H1 (cell line): ENCODE measurements around the gene KRT4. TPM values are rescaled to one million over a fixed set of nuclear protein-coding genes. Genes with fewer than 3 reads are reported as not detected.

ENCODE experiments used
- CTCF ChIA-PET: fragments of 300-600 bp; sonication (Branson Sonifier 250); formaldehyde crosslinking; loops from one replicate; lab custom pipeline; 2021; ENCODE audit not compliant: partially characterized antibody; lab: Charles Lee
- POLR2A ChIA-PET: fragments of 300-600 bp; sonication (Branson Sonifier 250); formaldehyde crosslinking; loops from one replicate; lab custom pipeline; 2021; ENCODE audit warnings: inconsistent platforms; ENCODE audit not compliant: partially characterized antibody; lab: Charles Lee
- DNase-seq, 2 experiments: peaks; one replicate each; pipeline versions ENCODE4 v3.0.0 to v3.0.0-alpha.2; 2010 to 2022; ENCODE audit warnings: low spot score in 2 of 2, low read depth in 1 of 2, mixed read lengths in 1 of 2
- FAIRE-seq: peaks from 2 replicates; lab custom pipeline; 2011; peaks lifted over from hg19 to GRCh38; lab: Jason Lieb, UNC
- H2AFZ ChIP-seq: 2 replicates; pipeline ENCODE4 v1.8.1; 2012; ENCODE audit warnings: low read length, inconsistent platforms
- H2AK5ac ChIP-seq: 2 replicates; pipeline ENCODE4 v1.6.1; 2013; ENCODE audit warnings: low read depth, low read length
- H2BK120ac ChIP-seq: replicated peaks from 2 replicates; pipeline ENCODE3; 2013; ENCODE audit warnings: low read depth, low read length, inconsistent platforms
- H2BK12ac ChIP-seq: 2 replicates; pipeline ENCODE4 v1.6.1; 2013; ENCODE audit warnings: low read depth, low read length
- H2BK15ac ChIP-seq: 2 replicates; pipeline ENCODE4 v1.6.1; 2013; ENCODE audit warnings: low read length
- H2BK20ac ChIP-seq: 2 replicates; pipeline ENCODE4 v1.6.1; 2013; ENCODE audit warnings: low read length
- H2BK5ac ChIP-seq: 2 replicates; pipeline ENCODE4 v1.6.1; 2013; ENCODE audit warnings: low read depth, low read length
- H3K14ac ChIP-seq: 2 replicates; pipeline ENCODE4 v1.6.1; 2013; ENCODE audit warnings: inconsistent platforms; ENCODE audit not compliant: insufficient read length
- H3K18ac ChIP-seq: 2 replicates; pipeline ENCODE4 v1.6.1; 2013; ENCODE audit warnings: low read length; ENCODE audit errors: extremely low read depth
- H3K23ac ChIP-seq: 2 replicates; pipeline ENCODE4 v1.6.1; 2013; ENCODE audit warnings: inconsistent platforms; ENCODE audit not compliant: insufficient read length
- H3K23me2 ChIP-seq: 2 replicates; pipeline ENCODE4 v1.6.1; 2013; ENCODE audit warnings: low read depth, low read length
- H3K27ac ChIP-seq: 2 replicates; pipeline ENCODE4 v1.6.1; 2011; ENCODE audit warnings: low read depth, low read length, inconsistent platforms
- H3K27me3 ChIP-seq, 4 experiments: replicated peaks in 1 of 4; 1 replicate in 1 of 4; 2 replicates in 3 of 4; pipeline versions ENCODE4 v1.6.1 to v1.8.1; 2011 to 2013; ENCODE audit warnings: low read length in 3 of 4, mild to moderate bottlenecking in 3 of 4, inconsistent platforms in 2 of 4, mixed read lengths in 2 of 4, moderate library complexity in 1 of 4; ENCODE audit not compliant: control insufficient read depth in 3 of 4, insufficient read depth in 3 of 4; ENCODE audit errors: extremely low read depth in 1 of 4
- H3K36me3 ChIP-seq, 4 experiments: 2 replicates each; pipeline versions ENCODE4 v1.6.1 to v1.8.1; 2011 to 2013; ENCODE audit warnings: mild to moderate bottlenecking in 4 of 4, low read length in 3 of 4, moderate library complexity in 2 of 4, control low read depth in 1 of 4, inconsistent platforms in 1 of 4; ENCODE audit not compliant: insufficient read depth in 4 of 4, control insufficient read depth in 2 of 4
- H3K4ac ChIP-seq: replicated peaks from 2 replicates; pipeline ENCODE3; 2013; ENCODE audit warnings: low read length, low read depth, mixed read lengths, inconsistent platforms; ENCODE audit not compliant: insufficient read length
- H3K4me1 ChIP-seq, 4 experiments: replicated peaks in 1 of 4; 1 replicate in 1 of 4; 2 replicates in 3 of 4; pipeline versions ENCODE4 v1.6.1 to v1.8.1; 2011 to 2013; ENCODE audit warnings: low read length in 3 of 4, inconsistent platforms in 2 of 4, mixed read lengths in 1 of 4; ENCODE audit not compliant: insufficient read depth in 4 of 4, control insufficient read depth in 3 of 4
- H3K4me2 ChIP-seq, 2 experiments: 2 replicates each; pipeline versions ENCODE4 v1.6.1 to v1.8.1; 2011 to 2013; ENCODE audit warnings: low read depth in 2 of 2, low read length in 2 of 2, control low read depth in 1 of 2, inconsistent platforms in 1 of 2, mild to moderate bottlenecking in 1 of 2; ENCODE audit not compliant: insufficient read depth in 1 of 2
- H3K4me3 ChIP-seq, 4 experiments: fragments of 200-600, 300-600 bp in 1 of 4; sonication (generic), shearing (Covaris generic), sonication (Bioruptor Twin) in 1 of 4; 2 replicates each; pipeline versions ENCODE4 v1.5.1 to v1.8.1; 2011 to 2016; ENCODE audit warnings: low read length in 4 of 4, low read depth in 3 of 4, control low read depth in 2 of 4, inconsistent platforms in 2 of 4, mild to moderate bottlenecking in 2 of 4, mixed read lengths in 1 of 4, moderate library complexity in 1 of 4; ENCODE audit not compliant: insufficient read depth in 2 of 4; ENCODE audit errors: extremely low read depth in 1 of 4
- H3K56ac ChIP-seq: replicated peaks from 2 replicates; pipeline ENCODE3; 2013; ENCODE audit warnings: low read depth, mild to moderate bottlenecking, mixed read lengths, low read length, inconsistent platforms; ENCODE audit not compliant: insufficient read length
- H3K79me1 ChIP-seq: 2 replicates; pipeline ENCODE4 v1.6.1; 2013; ENCODE audit warnings: low read depth, low read length, control low read depth
- H3K79me2 ChIP-seq, 2 experiments: 2 replicates each; pipeline versions ENCODE4 v1.6.1 to v1.8.1; 2012 to 2013; ENCODE audit warnings: low read length in 2 of 2, mild to moderate bottlenecking in 2 of 2, inconsistent platforms in 1 of 2; ENCODE audit not compliant: insufficient read depth in 2 of 2, control insufficient read depth in 1 of 2
- H3K9ac ChIP-seq, 4 experiments: replicated peaks in 1 of 4; 1 replicate in 1 of 4; 2 replicates in 3 of 4; pipeline versions ENCODE4 v1.6.1 to v1.8.1; 2011 to 2013; ENCODE audit warnings: low read depth in 3 of 4, low read length in 3 of 4, control low read depth in 2 of 4, mild to moderate bottlenecking in 2 of 4, moderate library complexity in 2 of 4, inconsistent platforms in 1 of 4; ENCODE audit errors: extremely low read depth in 1 of 4
- H3K9me3 ChIP-seq, 2 experiments: 2 replicates each; pipeline versions ENCODE4 v1.6.1 to v1.8.1; 2012 to 2013; ENCODE audit warnings: mild to moderate bottlenecking in 2 of 2, moderate library complexity in 2 of 2, control low read depth in 1 of 2, inconsistent platforms in 1 of 2, low read depth in 1 of 2, low read length in 1 of 2, mixed read lengths in 1 of 2; ENCODE audit not compliant: insufficient read depth in 2 of 2
- H4K20me1 ChIP-seq, 2 experiments: replicated peaks in 1 of 2; 2 replicates each; pipeline versions ENCODE3 to v1.8.1; 2011 to 2013; ENCODE audit warnings: inconsistent platforms in 2 of 2, low read length in 2 of 2, mild to moderate bottlenecking in 1 of 2; ENCODE audit not compliant: insufficient read depth in 2 of 2, control insufficient read depth in 1 of 2
- H4K5ac ChIP-seq: 2 replicates; pipeline ENCODE4 v1.6.1; 2013; ENCODE audit warnings: low read length, low read depth, mixed read lengths, inconsistent platforms; ENCODE audit not compliant: insufficient read length
- H4K8ac ChIP-seq: 2 replicates; pipeline ENCODE4 v1.8.0; 2013; ENCODE audit warnings: mild to moderate bottlenecking, moderate library complexity, low read length, inconsistent platforms; ENCODE audit not compliant: insufficient read depth; ENCODE audit errors: extremely low read depth
- H4K91ac ChIP-seq: replicated peaks from 2 replicates; pipeline ENCODE3; 2013; ENCODE audit warnings: low read length, mixed read lengths, inconsistent platforms; ENCODE audit not compliant: insufficient read length
- CHD1 ChIP-seq: IDR thresholded peaks from 2 replicates; pipeline ENCODE4 v1.6.1; 2012; ENCODE audit warnings: low read depth, low read length, improper control_type of control experiment
- polyA plus RNA-seq, 7 experiments: library from polyadenylated mRNA; depleted of rRNA in 3 of 7; stranded (reverse) in 5 of 7; unstranded in 2 of 7; fragments of >200 nt in 5 of 7; fragments of 200-250 nt in 2 of 7; gene quantifications; 1 replicate in 5 of 7; 2 replicates in 1 of 7; 4 replicates in 1 of 7; pipeline versions ENCODE4 v1.2.1 to v1.2.3, GENCODE V29; 2011 to 2013; ENCODE audit warnings: missing spikeins in 2 of 7, mixed read lengths in 2 of 7
- total RNA-seq: library from RNA; stranded (reverse); fragmentation: NEBNext Ultra II Directional; extraction: Animal tissue kit (Norgen Biotek cat#: 25700); gene quantifications from 2 replicates; pipeline ENCODE4 v1.2.1, GENCODE V29; 2021

Gene KRT4
- total and polyA plus RNA-seq, 2 of the 8 experiments (the other 6 are each of a cell fraction or from before 2014, with no cell fraction given) = not detected

DNA sequence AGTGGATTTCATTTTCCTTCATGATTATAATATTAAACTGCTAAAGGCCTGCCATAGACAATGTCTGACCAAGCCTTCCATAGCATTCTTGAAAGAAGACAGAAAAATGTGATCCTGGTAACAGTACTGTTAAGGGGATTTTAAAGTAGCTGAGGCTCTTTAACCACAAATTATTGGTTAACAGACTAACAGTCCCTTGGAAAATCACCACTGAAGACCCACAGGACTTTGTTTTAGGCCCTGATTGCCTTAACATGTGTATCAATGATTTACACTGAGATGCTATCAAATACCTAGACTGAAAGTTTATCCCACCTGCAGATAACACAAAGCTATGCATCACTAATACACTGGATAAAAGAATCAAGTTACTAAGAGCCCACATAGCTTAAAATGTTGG, 14.2 kb upstream of the KRT4 start:
- Histone ChIP-seq H3K4me3 (no peak overlapping the region), H4K8ac (no peak overlapping the region), H3K4ac (no peak overlapping the region), H3K23me2 (no peaks in the 10 kb centered on the region), H4K91ac (no peak overlapping the region), H2BK5ac (no peak overlapping the region), H2BK120ac (no peak overlapping the region), H3K27ac (no peak overlapping the region), H2BK15ac (no peak overlapping the region), H3K14ac (no peak overlapping the region), H2BK20ac (no peak overlapping the region), H2AK5ac (no peak overlapping the region), H3K27me3 (0 out of 7 replicates have a peak, but pooled peaks cover 0 to 2% (median 0%) of the 10 kb centered on the region in 4 experiments), H3K79me2 (no peaks in the 10 kb centered on the region), H3K56ac (no peak overlapping the region), H3K4me1 (no peaks in the 10 kb centered on the region; a peak in 2 of 7 replicates), H3K79me1 (no peaks in the 10 kb centered on the region), H3K9me3 (no peaks in the 10 kb centered on the region), H3K9ac (no peak overlapping the region), H3K4me2 (no peak overlapping the region), H2BK12ac (no peak overlapping the region), H3K18ac (no peak overlapping the region), H3K23ac (no peak overlapping the region), H3K36me3 (no peaks in the 10 kb centered on the region), H2AFZ (no peak overlapping the region), H4K20me1 (no peaks in the 10 kb centered on the region), H4K5ac (no peak overlapping the region)
- FAIRE-seq (no peak), DNase-seq (no peak)
- no peak for TF ChIP-seq CHD1
- CTCF ChIA-PET = interaction anchor here (0.9 to 3.7 kb wide), 4 partner anchors 12 to 121 kb away, joined by 3 to 13 read pairs (median 3); no protein-coding TSS in a partner anchor
- POLR2A ChIA-PET = no interaction called here
